CD4-positive, alpha-beta T cell treated with Interleukin-15 for 4 hours (primary cell): ENCODE measurements around the gene SYCP3.
"Not testable (repeated sequence)": the region's sequence is repeated elsewhere in the genome, so short reads cannot be mapped to it uniquely, and the experiment has no call there.

ENCODE experiments used
- DNase-seq: peaks from one replicate; pipeline ENCODE4 v3.0.0-alpha.2; 2020; ENCODE audit warnings: low spot score

Gene SYCP3

DNA sequence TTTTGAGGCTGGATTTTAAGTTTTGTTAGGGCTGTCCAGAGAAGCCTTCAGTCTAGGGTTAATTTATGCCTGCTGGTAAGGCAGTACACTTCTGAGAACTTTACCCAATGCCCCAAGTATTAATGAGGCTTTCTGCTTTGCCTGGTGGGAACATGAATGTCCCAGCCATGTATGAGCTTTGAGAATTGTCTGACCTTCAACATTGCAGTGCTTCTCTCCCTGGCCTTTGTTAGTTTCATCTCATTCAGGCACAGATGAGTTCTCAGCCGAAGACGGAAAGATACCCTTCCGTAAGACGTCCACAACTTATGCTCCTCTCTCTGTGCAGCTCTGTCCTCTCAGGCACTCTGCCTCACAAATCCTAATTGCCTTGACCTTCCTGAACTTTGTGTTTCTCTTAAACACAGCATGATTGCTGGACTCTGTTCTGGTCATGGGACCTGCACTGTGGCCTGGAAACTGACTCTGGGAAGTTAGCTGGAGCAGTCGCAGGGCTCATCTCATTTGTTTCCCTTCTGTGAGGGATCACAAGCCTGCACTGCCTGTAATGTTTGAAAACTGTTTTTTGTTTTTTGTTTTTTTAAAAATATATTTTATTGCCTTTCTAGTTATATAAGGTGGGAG is 26.1 kb downstream of the SYCP3 start:
- DNase-seq: no peak

DNA sequence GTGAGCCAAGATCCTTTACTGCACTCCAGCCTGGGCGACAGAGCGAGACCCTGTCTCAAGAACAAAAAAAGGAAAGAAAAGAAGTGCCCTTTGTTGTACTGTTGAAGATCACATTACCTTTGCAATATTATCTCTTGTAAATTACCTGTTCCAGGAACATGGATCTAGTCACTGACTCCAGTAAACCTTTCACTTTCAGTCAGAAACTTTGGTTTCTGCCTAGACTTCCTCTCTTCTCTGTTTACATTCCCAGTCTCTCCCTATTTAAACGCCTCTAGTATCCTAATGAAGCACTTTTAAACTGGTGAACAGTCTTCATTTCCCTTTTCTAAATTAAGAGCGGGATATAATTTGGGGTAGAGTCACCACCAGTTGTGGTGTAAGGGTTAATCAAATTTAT is 29.0 kb downstream of the SYCP3 start:
- no peak for DNase-seq

DNA sequence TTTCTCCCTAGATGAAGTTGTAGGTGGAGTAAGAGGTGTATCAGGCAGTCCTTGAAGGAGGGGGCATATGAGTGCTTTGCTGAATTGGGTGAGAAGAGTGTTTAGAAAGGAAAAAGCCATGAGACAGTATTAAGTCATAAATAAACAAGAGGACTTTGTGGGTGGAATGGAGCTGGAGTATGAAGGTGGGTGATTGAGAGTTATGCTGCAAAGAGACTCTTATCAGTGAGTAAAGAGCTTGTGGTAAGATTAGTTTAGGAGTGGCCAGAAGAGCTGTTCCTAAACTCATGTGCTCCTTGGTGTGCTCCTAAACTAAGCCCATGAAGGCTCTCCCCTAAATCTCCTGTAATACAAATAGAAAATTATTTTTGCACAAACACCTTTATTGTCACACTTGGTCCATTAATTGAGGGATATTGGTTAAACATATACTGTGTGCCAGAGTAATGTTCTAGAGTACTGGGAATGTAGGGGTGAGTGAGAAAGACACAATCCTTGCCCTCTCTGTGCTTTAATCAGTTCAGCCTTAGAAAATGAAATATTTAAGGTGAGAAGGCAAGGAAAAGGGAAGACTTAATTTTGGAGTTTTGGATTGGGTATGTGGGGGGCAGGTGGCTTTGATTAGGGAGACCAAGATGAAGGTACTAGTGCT is 32.0 kb downstream of the SYCP3 start:
- DNase-seq: no peak

DNA sequence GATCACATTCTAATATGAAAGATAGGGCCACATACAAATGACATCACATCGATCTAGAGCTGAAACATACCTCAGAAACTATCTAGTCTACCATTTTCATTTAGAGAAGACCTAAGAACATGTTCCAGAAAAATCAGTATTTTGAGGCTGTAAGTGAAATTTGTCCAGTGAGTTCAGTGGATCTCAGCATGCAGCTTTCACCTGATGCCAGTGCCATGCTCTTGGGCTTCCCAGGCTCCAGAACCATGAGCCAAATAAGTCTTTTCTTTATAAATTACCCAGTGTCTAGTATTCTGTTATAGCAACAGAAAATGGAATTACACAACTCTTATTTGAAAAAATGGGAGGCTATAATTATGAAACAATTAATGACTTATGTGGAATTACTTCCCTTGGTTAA is 32.9 kb downstream of the SYCP3 start:
- DNase-seq: no peak

DNA sequence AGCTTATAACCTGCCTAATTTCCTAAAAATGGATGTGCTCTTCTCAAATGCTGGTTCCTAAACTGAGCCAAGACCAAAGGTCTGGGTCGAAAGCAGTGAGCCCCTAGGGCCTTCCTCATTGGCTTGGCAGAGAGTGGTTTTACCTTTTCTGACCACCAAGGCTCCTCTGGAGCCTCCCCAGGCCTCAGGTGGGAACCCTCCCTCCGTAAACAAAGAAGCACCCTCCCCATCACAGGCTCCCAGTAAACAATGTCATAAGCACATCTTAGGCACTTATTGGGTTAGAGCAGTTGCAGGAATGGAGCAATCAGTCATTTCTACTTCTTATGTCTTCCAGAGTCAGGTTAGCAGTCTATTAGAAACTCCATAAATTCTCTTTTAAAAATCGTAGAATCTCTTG is 35.8 kb downstream of the SYCP3 start:
- DNase-seq: no peak

DNA sequence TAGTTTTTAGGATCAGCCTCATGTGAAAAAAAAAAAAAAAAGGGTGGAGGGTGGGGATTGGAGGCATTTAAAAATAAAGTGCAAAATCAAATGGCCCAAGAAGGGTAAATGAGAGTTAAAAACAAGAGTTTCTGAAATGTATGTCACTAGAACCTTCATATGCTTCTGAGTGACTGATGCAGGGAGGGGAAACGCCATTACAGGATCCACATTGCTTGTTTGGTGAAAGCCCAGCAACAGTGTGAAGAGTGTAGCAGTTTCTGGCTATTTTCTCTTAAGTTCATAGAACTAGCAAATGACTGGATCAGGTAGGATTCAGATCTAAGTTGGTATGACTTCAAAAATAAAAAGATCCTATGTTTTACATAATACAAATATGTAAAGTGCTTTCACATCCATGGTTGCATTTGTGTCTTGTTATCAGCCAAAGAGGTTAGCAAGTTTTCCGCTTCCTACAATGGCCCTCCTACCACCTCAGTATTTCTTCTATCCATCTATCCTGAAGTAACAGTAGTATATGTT is 38.9 kb downstream of the SYCP3 start:
- no peak for DNase-seq

DNA sequence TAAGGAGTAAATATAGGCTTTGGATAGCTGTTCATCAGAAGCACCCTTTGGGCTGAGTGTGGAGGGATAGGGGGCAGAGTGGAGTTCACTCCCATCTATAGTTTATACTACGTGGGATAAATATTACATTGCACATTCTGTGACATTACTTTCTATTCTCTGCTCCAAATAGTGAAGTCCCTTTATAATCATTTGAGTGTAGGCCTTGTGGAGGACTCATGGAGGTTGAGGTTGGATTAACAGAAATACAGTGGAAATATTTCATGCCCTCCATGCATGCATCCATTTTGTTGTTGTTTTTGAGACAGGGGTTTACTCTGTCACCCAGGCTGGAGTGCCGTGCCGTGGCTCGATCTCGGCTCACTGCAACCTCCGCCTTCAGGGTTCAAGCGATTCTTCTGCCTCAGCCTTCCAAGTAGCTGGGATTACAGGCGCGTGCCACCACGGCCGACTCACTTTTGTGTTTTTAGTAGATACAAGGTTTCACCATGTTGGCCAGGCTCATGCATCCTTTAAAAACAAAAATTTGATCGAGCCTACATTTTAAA is 40.4 kb downstream of the SYCP3 start:
- DNase-seq: no peak

DNA sequence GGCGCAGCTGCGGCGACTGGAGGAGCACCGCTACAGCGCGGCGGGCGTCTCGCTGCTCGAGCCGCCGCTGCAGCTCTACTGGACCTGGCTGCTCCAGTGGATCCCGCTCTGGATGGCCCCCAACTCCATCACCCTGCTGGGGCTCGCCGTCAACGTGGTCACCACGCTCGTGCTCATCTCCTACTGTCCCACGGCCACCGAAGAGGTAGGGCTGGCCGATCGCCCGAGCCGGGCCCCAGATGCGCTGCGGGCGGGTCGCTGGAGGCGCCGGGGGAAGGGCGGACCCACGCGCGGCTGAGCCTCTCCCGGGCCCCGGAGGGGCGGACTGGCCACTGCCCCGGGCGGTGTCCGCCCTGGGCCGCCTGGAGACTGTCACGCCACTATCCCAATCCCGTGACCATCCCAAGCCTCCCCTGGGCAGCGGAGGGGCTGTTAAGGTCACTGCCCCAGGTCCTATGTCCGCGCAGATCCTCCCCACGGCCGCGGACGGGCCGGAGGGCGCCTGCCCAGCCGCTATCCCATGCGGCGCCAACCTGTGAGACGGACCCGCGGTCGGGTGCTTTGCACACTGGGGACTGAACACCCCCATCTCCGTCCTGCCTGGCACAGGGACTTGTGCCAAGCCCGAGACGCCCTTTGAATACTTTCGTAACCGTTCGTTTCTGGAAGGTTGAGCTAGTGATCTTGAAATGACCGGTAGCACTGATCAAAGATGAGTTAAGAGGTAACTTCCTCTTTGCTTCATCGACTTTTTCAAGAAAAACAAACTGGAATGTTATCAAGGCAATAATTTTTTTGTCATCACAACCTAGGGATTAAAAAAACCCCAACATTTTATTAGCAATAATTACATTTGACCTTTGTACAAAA is 41.1 kb downstream of the SYCP3 start:
- peak; percentile 4 for DNase-seq

DNA sequence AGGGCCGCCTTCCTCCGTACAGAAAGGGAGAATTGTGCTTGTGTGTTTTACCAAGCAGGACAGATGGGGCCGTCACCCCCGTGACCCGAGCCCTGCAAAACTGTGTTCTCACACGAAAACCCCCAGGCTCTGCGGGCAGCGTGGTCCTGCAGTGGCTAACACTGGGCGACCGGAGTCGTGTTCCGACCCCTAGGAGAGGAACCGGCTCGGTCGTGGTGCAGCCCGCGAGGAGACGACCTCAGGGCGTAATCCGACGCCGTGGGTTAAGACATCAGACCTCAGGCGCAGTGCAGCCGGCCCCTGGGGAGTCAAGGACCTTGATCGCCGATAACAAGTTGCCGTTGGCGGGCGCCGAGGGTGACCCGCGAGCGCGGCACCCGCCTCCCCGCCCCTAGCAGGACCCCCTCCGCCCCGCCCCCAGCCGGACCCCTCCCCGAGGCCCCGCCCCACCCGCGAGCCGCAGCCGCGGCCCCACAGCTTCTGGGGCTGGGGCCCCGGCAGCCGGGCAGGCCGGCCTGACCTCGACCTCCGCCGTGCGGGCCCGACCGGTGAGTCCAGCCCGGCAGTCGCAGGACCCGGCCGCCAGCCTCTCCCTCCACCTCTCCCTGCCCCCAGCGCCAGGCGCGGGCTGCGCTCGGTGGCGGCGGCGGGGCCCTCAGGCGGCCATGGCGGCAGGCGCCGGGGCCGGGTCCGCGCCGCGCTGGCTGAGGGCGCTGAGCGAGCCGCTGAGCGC is 41.9 kb downstream of the SYCP3 start, which contains the start of gene CHPT1:
Gene CHPT1 (plus strand): TSS at position 444 of the 733 bp plus-strand sequence. CDS start 222 bp downstream, at position 666.
- DNase-seq: peak; percentile 53

DNA sequence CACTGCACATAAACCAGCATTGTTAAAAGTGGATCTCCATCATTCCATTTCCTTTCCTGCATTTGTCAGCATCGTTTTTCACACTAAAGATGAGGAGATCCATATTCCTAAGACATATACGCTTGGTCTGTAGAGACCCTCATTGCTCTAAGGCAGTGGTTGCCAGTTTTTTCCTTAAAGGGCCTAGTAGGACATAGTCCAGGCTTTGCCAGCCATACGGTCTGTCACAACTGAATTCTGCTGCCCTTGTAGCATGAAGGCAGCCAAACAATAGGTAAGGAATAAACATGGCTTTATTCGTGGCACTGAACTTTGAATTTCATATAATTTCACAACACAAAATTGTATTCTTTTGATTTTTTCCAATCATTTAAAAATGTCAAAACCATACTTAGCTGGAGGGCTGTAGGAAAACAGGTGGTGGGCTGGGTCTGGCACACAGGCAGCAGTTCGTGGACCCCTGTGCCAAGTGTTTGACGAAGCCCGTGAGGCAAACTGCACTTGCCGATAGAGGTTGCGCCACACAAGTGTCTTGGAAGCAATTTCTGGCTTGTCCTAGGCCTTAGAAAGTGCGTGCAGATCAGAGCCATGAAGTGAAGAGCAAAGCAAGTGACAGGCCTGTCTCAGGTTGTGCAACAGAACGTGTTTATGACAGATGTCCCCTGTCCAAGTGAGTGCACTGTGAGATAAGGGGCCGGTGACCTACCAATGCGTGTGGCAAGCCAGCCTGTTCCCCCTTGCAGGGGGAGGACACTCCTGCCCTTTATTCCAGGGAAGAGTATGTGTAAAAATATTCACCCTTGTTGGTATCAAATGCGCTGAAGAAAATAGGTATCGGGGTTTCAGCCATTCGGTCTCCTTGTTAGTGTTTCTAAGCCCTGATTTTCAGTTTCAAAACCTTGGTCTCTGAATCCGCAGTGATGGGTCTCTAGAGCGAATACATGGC is 42.7 kb downstream of the SYCP3 start:
- no peak for DNase-seq

DNA sequence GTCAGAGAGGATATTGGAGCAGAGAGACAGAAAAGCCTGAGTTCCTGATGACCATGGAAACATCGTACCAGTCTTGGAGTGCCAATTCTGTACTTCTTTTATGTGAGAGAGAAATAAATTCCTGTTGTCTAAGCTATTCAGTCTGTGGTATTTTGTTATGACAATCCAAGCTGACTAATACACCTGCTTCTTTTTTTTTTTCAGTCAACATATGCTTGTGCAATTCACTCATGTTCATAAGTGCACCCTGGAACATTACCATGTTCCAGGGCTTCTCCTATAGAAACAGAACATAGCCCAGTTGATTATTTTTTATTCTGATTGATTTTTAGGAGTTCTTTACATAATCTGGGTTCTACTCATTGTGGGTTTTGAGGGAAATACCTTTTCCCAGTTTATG is 43.6 kb downstream of the SYCP3 start:
- DNase-seq: no peak

DNA sequence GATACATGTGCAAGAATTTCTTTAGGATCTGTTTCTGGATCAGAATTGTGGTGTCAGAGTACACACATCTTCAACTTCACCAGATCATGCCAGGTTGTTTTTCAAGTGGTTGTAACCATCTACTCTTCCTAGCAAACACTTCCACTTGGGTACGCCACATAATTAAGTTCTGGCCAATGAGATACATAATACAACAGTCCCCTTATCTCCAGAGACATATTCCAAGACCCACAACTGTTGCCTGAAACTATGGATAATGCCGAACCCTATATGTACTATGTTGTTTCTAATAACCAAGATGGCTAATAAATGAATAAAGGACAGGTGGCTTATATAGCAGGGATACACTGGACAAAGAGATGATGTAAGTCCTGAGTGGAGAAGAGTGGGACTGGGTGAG is 44.3 kb downstream of the SYCP3 start:
- DNase-seq: no peak

DNA sequence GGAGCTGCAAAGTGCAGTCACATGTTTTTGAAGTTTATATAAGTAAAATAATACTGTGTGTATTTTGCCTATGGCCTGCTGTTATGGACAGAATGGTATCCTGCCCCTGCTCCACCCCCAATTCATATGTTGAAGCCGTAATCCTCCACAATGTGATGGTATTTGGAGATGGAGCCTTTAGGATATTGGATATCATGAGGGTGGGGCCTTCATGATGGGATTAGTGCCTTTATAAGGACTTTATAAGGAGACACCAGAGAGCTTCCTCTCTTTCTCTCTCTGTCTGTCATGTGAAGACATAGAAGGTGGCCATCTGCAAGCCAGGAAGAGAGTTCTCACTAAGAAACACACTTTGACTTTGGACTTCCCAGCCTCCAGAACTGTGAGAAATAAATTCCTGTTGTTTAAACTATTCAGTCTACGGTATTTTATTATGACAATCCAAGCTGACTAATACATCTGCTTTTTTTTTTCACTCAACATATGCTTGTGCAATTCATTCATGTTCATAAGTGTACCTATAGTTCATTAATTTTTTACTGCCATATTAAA is 44.9 kb downstream of the SYCP3 start:
- DNase-seq: no peak

DNA sequence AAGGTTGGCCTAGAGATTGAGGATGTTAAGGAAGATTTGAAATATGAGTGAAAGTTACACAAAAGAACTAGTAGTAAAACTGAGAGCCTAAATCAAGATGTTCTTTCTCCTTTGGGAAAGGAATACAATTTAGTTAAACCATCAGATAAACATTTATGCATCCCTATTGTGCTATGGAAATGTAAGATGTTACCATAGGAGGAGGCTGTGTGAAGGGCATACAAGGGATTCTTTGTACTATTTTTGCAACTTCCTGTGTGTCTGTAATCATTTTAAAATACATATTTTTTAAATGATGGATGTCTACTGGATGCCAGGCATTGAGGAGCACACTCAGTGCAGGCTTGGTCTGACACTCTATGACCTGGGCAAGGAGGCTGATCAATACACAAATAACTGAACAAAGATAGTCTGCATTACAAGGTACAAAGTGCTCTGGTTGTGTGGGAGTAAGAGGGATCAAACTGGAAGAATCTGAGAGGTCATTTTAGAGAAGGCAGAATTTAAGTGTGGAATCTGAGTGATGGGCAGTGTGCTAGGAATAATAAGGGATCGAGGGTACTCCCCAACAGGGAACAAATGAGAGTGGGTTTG is 47.7 kb downstream of the SYCP3 start:
- no peak for DNase-seq

DNA sequence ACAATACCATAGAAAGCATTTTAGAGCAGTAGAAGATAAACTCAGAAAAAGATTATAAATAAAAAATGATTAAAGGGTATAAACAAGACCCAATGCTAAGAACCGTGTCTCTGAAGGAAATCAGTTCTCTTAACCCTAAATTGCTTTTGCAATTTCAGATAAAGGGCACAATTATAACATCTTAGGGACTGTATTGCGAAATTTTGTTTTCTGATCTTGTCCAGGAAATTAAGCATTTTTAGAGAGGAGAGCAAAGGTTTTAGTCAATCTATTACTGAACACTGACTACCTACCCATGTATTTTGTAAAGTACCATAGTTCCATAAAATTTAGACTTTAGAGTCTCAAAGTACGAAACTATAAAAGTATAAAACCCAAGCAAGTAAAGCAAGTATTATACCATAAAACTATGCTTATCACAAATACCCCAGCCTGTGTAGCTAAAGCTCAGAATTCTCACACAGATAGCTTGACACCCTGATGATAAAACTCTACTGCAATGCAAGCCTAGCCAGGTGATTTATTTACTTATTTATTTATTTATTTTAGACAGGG is 48.6 kb downstream of the SYCP3 start:
- no peak for DNase-seq

DNA sequence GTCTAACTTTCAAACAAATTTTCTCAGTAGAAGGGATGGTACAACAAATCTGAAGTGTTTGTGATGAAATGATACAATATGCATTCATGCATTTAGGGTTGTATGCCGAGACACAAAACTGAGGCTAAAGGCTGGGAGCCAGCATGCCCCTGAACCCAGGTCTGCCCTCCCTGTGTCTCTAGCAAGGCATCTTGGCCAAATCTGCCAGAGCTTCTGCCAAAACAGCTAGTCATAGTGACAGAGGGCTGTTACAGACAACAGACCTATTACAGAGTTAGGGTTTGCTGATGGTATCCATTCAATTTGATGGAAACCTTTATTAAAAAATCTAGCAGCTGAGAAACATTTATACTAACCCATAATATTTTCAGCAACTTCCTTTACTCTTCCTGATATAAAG is 53.1 kb downstream of the SYCP3 start:
- no peak for DNase-seq

DNA sequence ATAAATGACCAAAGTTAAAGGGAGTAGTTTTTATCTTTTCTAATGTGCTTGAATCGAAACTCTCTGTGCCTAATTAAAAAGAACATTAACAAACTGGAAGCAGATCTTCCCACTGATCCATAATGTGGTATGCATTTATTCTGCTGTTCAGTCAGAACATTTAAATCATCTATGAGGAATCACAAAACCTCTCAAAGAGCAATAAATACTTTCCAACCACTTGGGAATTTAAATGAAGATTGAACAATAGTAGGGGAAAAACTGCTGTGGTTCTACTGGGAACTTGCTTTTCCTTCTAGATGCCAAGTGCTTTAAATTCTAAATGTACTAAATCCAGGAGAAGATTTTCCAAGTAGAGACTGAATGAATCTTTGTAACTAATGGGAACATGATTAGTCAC is 54.2 kb downstream of the SYCP3 start:
- no peak for DNase-seq

DNA sequence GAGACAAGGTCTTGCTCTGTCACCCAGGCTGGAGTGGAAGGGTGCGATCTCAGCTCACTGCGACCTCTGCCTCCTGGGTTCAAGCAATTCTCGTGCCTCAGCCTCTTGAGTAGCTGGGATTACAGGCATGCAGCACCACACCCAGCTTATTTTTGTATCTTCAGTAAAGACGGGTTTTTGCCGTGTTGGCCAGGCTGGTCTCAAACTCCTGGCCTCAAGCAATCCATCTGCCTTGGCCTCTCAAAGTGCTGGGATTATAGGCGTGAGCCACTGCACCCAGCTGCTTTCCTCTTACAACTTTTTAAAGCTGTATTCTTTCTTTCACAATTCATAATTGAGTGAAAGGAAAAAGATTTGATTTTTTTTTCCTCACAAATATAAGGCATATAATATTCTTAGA is 57.6 kb downstream of the SYCP3 start:
- not testable (repeated sequence) for DNase-seq

DNA sequence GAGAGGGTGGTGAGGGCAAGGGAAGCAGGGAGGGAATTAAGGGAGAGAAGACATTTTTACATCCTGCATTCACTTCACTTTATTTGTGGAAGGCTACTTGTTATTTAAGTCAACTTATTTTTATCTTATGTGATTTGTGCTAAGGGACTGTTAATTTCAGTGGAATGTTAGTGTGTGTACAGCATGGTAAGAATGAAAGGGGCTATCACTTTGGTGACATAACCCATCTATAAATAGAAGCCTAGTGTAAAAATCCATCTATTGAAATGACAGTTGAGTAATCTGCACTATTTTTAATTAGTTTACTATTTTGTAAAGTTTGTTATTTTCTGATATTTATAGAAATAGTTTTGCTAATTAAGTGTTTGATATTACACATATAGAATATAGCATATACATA is 58.6 kb downstream of the SYCP3 start:
- no peak for DNase-seq

DNA sequence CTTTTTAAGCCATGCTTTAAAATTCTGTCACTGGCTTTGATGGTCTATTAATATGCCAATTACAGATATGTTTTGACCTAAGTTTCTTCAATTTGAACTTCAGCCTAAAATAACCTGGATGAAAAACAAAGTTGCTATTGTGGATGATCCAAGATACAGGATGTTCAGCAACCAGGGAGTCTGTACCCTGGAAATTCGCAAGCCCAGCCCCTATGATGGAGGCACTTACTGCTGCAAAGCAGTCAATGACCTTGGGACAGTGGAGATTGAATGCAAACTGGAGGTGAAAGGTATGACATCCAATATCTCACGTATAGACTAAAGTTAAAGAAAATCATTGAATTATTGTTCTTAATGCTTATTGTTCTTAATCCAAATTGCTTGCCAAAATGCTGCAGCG is 59.0 kb downstream of the SYCP3 start:
- DNase-seq: no peak
